ENCODE data around the gene SORCS3. TPM values are rescaled to one million over a fixed set of nuclear protein-coding genes. Genes with fewer than 3 reads are reported as not detected.

The SORCS3 gene
- polyA plus RNA-seq, 4 donors: 0.07 to 0.31 TPM; not detected in 2

DNA sequence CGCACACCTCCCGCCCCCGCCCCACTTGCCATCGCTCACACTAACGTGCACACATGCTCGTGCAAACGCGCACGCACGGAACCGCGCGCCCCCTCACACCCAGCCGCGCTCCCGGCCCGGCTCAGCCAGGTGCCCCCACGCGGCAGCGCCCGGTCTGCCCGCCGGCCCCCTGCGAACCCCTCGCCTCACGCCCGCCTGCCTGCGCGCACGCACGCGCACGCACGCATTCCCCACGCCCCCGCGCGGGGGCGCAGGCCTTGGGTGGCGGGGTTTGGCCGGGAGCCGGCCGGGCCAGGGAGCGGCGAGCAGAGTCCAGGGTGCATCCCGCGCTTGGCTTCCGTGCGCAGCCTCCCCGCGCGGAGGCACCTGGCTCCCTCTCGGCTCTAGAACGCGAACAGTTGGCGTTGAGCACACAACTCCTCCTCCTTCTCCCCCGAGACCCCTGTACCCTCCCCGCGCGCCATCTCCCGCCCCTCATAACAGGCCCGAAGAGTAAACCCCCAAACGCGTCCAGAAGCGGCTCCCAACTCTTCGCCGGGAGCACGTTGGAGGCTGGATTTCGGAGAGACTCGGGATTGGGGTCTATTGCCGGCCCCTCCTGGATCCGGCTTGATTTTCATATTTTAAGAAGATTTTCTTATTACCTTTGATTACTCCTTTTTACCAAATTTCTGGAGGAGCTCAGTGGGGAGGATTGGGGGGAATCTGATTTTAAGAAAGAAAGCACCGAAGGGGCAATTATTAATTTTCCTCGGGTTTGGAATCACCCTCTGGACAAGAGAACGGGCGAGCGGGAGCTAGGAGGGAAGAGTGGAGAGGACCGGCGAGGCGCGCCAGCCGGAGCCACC lies 527 bp upstream of the SORCS3 start:
- no peak for FAIRE-seq
- peak in 1 of 2 donors; percentile 19 for DNase-seq
- H3K4me3 ChIP-seq (ENCODE audit: low read depth in 1 of 3, low read length in 3 of 3): peak overlapping the region in 2 of 3 donors; percentile 9 to 18

DNA sequence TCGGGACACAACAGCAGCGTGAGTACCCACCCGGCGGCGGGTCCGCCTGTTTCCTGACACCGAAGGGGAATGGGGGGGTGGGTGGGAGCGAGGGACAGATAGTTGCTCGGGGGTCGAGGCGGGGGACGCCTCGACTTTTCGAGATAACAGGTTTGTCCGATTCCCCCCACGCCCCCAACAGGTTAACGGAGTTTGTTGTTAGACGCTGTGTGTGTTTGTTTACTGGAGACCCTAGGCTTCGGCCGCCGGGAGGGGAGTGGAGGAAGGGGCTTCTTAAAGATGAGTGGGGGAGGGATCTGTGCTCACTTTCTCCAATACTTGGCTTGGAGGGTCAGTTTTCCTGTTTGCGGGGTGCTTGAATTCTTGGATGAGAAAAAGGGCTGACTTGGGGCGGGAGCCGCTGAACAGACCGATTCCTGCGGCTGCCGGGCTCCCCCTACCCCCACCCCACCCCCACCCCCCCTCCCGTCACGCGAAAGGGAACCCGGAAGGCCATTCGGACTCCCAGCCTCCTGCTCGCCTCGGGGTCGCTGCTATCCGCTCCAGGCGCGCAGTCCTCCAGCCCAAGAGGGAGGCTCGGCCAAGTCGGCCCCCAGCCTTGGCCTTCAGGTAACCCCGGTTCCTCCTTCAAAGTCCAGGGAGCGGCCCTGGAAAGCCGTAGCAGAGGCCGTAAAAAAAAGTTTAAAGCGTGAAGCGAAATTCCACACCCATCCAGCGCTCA lies 1.0 kb downstream of the SORCS3 start:
- FAIRE-seq (no peak), DNase-seq (no peak)
- 2 to 7% (median 4%) methylated on average over 30 to 47 of the region's 47 CpGs for WGBS, 3 donors
- Histone ChIP-seq H3K27me3 (ENCODE audit: control insufficient read depth in 3 of 3, insufficient read depth in 3 of 3, low read length in 3 of 3) (peaks cover 23 to 63% (median 35%) of the 10 kb centered on the region in 3 donors), H3K4me3 (ENCODE audit: low read depth in 1 of 3, low read length in 3 of 3) (peak overlapping the region in 1 of 3 donors; percentile 27), H3K36me3 (ENCODE audit: control insufficient read depth in 3 of 3, insufficient read depth in 2 of 3, low read depth in 1 of 3, low read length in 3 of 3) (no peaks in the 10 kb centered on the region), H3K27ac (ENCODE audit: low read depth in 1 of 3, low read length in 2 of 3) (no peak overlapping the region), H3K9me3 (ENCODE audit: control insufficient read depth in 2 of 2, insufficient read depth in 1 of 2, low read depth in 1 of 2, low read length in 1 of 2) (no peaks in the 10 kb centered on the region), H3K4me1 (ENCODE audit: control insufficient read depth in 3 of 3, insufficient read depth in 2 of 3, low read depth in 1 of 3, low read length in 2 of 3) (peaks cover 0 to 6% (median 0%) of the 10 kb centered on the region in 3 donors)

More for the DNA sequence above, 527 bp upstream of the SORCS3 start:
- no peaks in the 10 kb centered on the region for H3K36me3 ChIP-seq (ENCODE audit: control insufficient read depth in 3 of 3, insufficient read depth in 2 of 3, low read depth in 1 of 3, low read length in 3 of 3)
- H3K9me3 ChIP-seq (ENCODE audit: control insufficient read depth in 2 of 2, insufficient read depth in 1 of 2, low read depth in 1 of 2, low read length in 1 of 2): no peaks in the 10 kb centered on the region
- WGBS, 3 donors: 2 to 9% (median 7%) methylated on average over 74 to 82 of the region's 82 CpGs
- H3K4me1 ChIP-seq (ENCODE audit: control insufficient read depth in 3 of 3, insufficient read depth in 2 of 3, low read depth in 1 of 3, low read length in 2 of 3): peaks cover 0 to 6% (median 0%) of the 10 kb centered on the region in 3 donors
- H3K27me3 ChIP-seq (ENCODE audit: control insufficient read depth in 3 of 3, insufficient read depth in 3 of 3, low read length in 3 of 3): peaks cover 23 to 59% (median 37%) of the 10 kb centered on the region in 3 donors
- no peak overlapping the region for H3K27ac ChIP-seq (ENCODE audit: low read depth in 1 of 3, low read length in 2 of 3)

DNA sequence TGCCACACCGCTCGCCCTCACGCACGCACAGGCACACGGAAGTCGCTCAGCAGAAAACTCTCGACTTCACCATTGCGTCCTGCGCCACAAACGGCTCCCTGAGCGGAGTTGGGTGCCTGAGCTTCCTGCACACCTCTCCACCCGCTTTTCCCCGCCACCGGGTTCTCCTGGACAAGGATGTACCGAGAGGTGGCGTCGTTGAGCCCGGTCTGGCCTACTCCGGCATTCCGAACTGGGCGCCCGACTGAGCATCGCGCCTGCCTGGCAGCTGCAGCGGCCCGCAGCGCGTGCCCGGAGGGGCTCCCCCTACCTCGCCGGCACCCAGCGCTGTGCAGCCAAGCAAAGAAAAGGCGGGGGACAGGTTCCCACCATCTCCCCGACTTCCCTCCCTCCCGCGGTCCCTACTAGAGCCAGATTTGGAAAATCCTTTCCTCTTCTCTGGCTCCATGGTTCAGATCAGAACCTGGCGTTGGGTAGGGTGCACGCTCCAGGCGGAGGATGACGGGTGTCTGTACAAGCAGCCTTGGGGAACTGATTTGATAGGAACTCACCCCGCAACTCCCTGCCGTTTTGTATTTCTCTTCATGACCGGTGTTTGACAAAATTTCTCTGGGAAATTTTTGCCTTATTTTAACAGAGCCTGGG lies 1.7 kb downstream of the SORCS3 start:
- peaks cover 0 to 6% (median 0%) of the 10 kb centered on the region in 3 donors for H3K4me1 ChIP-seq (ENCODE audit: control insufficient read depth in 3 of 3, insufficient read depth in 2 of 3, low read depth in 1 of 3, low read length in 2 of 3)
- FAIRE-seq: no peak
- 8 to 15% (median 13%) methylated on average over 43 of the region's 43 CpGs for WGBS, 3 donors
- peak; percentile 5 to 37 for DNase-seq
- H3K4me3 ChIP-seq (ENCODE audit: low read depth in 1 of 3, low read length in 3 of 3): peak overlapping the region in 1 of 3 donors; percentile 27
- no peak overlapping the region for H3K27ac ChIP-seq (ENCODE audit: low read depth in 1 of 3, low read length in 2 of 3)
- no peaks in the 10 kb centered on the region for H3K9me3 ChIP-seq (ENCODE audit: control insufficient read depth in 2 of 2, insufficient read depth in 1 of 2, low read depth in 1 of 2, low read length in 1 of 2)
- peaks cover 23 to 61% (median 35%) of the 10 kb centered on the region in 3 donors for H3K27me3 ChIP-seq (ENCODE audit: control insufficient read depth in 3 of 3, insufficient read depth in 3 of 3, low read length in 3 of 3)
- H3K36me3 ChIP-seq (ENCODE audit: control insufficient read depth in 3 of 3, insufficient read depth in 2 of 3, low read depth in 1 of 3, low read length in 3 of 3): no peaks in the 10 kb centered on the region

DNA sequence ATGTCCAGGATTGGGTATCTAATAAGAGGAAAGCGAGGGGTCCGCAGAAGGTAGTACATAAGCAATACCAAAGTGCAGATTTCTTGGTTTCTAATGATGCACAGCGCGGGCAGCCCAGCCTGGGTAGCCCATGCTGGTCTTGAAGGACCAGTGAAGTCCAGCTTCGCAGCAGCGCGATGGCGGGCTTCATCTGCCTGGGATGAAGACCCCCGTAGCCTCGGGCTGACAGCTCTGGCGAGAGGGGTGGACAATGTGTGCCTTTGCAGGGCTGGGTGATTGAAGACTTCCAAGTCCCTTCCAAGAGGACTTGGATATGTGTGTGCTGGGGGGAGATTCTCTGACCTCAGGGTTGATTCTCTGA lies 2.2 kb downstream of the SORCS3 start:
- no peaks in the 10 kb centered on the region for H3K36me3 ChIP-seq (ENCODE audit: control insufficient read depth in 3 of 3, insufficient read depth in 2 of 3, low read depth in 1 of 3, low read length in 3 of 3)
- peaks cover 23 to 56% (median 35%) of the 10 kb centered on the region in 3 donors for H3K27me3 ChIP-seq (ENCODE audit: control insufficient read depth in 3 of 3, insufficient read depth in 3 of 3, low read length in 3 of 3)
- FAIRE-seq (no peak), DNase-seq (no peak)
- peaks cover 0 to 6% (median 0%) of the 10 kb centered on the region in 3 donors for H3K4me1 ChIP-seq (ENCODE audit: control insufficient read depth in 3 of 3, insufficient read depth in 2 of 3, low read depth in 1 of 3, low read length in 2 of 3)
- H3K27ac ChIP-seq (ENCODE audit: low read depth in 1 of 3, low read length in 2 of 3): no peak overlapping the region
- no peaks in the 10 kb centered on the region for H3K9me3 ChIP-seq (ENCODE audit: control insufficient read depth in 2 of 2, insufficient read depth in 1 of 2, low read depth in 1 of 2, low read length in 1 of 2)
- H3K4me3 ChIP-seq (ENCODE audit: low read depth in 1 of 3, low read length in 3 of 3): no peak overlapping the region
- WGBS, 3 donors: 84 to 90% (median 87%) methylated on average over 11 of the region's 11 CpGs

DNA sequence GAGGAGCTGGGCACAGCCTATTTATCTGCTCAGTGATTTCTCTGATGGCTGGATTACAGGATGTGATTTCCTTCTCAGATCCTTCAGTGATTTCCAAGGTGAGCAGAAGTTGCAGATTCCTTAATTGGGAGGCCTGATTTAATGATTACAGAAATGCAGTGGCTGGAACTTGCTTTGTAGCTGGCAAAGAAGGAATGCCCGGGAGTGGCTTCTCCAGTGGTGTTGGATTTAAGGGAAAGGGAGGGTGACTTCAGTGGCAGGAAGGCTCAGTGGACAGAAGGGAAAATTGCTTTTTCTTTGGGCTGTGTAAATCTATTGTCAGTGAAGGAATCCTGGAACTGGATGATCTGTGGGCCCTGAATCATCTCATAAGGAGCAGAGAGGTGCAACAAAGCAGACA lies 5.1 kb downstream of the SORCS3 start:
- no peak overlapping the region for H3K27ac ChIP-seq (ENCODE audit: low read depth in 1 of 3, low read length in 2 of 3)
- H3K9me3 ChIP-seq (ENCODE audit: control insufficient read depth in 2 of 2, insufficient read depth in 1 of 2, low read depth in 1 of 2, low read length in 1 of 2): no peaks in the 10 kb centered on the region
- H3K36me3 ChIP-seq (ENCODE audit: control insufficient read depth in 3 of 3, insufficient read depth in 2 of 3, low read depth in 1 of 3, low read length in 3 of 3): no peaks in the 10 kb centered on the region
- H3K4me3 ChIP-seq (ENCODE audit: low read depth in 1 of 3, low read length in 3 of 3): no peak overlapping the region
- 50 to 79% (median 70%) methylated on average over 1 of the region's 1 CpG for WGBS, 3 donors
- H3K4me1 ChIP-seq (ENCODE audit: control insufficient read depth in 3 of 3, insufficient read depth in 2 of 3, low read depth in 1 of 3, low read length in 2 of 3): no peaks in the 10 kb centered on the region
- H3K27me3 ChIP-seq (ENCODE audit: control insufficient read depth in 3 of 3, insufficient read depth in 3 of 3, low read length in 3 of 3): peaks cover 7 to 32% (median 20%) of the 10 kb centered on the region in 3 donors
- FAIRE-seq (no peak), DNase-seq (no peak)

DNA sequence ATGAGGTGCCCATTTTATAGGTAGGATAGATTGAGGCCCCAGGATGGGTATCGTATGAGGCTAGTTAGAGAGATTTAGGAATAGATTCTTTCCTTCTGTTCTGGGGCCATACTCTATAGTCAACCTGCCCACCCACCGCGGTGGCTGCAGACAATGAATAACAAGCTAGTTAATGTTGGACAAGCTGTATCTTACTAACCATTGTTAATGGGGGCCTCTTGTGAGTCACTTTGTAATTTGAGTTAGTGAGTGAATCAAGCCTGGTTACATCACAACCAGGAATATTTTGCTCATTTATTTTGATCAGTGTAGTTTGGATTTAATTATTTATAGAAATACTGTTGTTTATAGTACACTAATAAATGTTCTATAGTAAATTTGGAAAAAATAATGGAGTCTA lies 7.3 kb downstream of the SORCS3 start:
- H3K36me3 ChIP-seq (ENCODE audit: control insufficient read depth in 3 of 3, insufficient read depth in 2 of 3, low read depth in 1 of 3, low read length in 3 of 3): no peaks in the 10 kb centered on the region
- no peak overlapping the region for H3K27ac ChIP-seq (ENCODE audit: low read depth in 1 of 3, low read length in 2 of 3)
- WGBS, 3 donors: 18 to 42% (median 19%) methylated on average over 3 of the region's 3 CpGs
- no peak overlapping the region for H3K4me3 ChIP-seq (ENCODE audit: low read depth in 1 of 3, low read length in 3 of 3)
- FAIRE-seq (no peak), DNase-seq (no peak)
- H3K4me1 ChIP-seq (ENCODE audit: control insufficient read depth in 3 of 3, insufficient read depth in 2 of 3, low read depth in 1 of 3, low read length in 2 of 3): no peaks in the 10 kb centered on the region
- peaks cover 0 to 13% (median 5%) of the 10 kb centered on the region in 3 donors for H3K27me3 ChIP-seq (ENCODE audit: control insufficient read depth in 3 of 3, insufficient read depth in 3 of 3, low read length in 3 of 3)
- no peaks in the 10 kb centered on the region for H3K9me3 ChIP-seq (ENCODE audit: control insufficient read depth in 2 of 2, insufficient read depth in 1 of 2, low read depth in 1 of 2, low read length in 1 of 2)

DNA sequence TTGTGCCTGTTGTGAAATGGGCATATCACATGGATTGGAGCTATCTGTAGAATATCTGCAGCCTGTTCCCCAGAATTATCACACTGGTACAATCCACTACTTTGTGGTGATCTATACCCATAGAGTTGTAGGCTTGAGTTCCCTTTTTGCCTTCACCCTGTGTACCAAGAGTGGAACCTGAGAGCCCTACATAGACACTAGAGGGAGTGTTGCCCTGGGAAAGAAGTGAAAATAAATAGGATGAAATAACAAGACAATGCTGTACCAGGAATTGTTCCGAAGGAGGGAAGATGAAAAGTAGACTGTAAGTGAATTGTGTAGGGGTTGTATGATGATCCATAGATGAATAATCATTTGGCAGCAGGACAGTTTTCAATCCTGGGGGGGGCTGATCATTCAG lies 9.0 kb downstream of the SORCS3 start:
- H3K4me3 ChIP-seq (ENCODE audit: low read depth in 1 of 3, low read length in 3 of 3): no peak overlapping the region
- H3K36me3 ChIP-seq (ENCODE audit: control insufficient read depth in 3 of 3, insufficient read depth in 2 of 3, low read depth in 1 of 3, low read length in 3 of 3): no peaks in the 10 kb centered on the region
- H3K27me3 ChIP-seq (ENCODE audit: control insufficient read depth in 3 of 3, insufficient read depth in 3 of 3, low read length in 3 of 3): peaks cover 0 to 6% (median 0%) of the 10 kb centered on the region in 3 donors
- H3K9me3 ChIP-seq (ENCODE audit: control insufficient read depth in 2 of 2, insufficient read depth in 1 of 2, low read depth in 1 of 2, low read length in 1 of 2): no peaks in the 10 kb centered on the region
- DNase-seq: no peak
- WGBS, 3 donors: 52 to 59% (median 55%) methylated on average over 1 of the region's 1 CpG
- no peak for FAIRE-seq
- H3K4me1 ChIP-seq (ENCODE audit: control insufficient read depth in 3 of 3, insufficient read depth in 2 of 3, low read depth in 1 of 3, low read length in 2 of 3): no peaks in the 10 kb centered on the region
- H3K27ac ChIP-seq (ENCODE audit: low read depth in 1 of 3, low read length in 2 of 3): no peak overlapping the region

DNA sequence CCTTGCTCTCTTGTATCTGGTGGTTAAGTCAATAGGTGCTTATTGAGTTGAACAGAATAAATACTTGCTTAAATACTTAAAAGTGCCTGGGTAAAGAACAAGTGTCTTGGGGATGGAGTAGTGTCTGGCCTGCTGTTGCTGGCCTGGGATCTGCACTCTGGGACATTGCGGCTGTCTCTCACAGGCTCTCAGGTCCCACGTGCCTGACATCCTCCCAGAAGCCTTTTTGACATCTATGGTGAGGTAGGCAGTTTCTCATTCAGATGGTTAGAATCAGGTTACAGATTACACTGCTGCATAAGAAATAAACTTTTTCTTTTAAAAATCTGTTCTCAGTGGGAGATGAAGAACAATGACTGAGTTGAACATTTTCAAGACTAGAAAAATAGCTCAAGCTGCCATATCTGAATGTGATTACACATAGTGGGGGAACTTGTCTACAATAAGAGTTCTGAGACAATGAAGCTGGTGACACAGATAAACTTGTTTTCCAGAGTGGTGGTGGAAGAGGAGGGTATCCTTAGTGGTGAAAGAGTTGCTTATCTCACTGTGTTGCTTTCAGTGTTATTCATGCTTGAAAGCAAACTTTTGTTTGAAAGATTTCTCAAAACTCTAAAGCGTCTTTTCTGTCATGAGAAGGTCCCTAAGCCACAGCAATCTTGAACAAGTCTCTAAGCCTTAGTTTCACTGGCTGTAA lies 9.7 kb downstream of the SORCS3 start:
- H3K9me3 ChIP-seq (ENCODE audit: control insufficient read depth in 2 of 2, insufficient read depth in 1 of 2, low read depth in 1 of 2, low read length in 1 of 2): no peaks in the 10 kb centered on the region
- H3K27ac ChIP-seq (ENCODE audit: low read depth in 1 of 3, low read length in 2 of 3): no peak overlapping the region
- H3K4me3 ChIP-seq (ENCODE audit: low read depth in 1 of 3, low read length in 3 of 3): no peak overlapping the region
- FAIRE-seq (no peak), DNase-seq (no peak)
- WGBS, 3 donors: 45 to 66% (median 47%) methylated on average over 3 of the region's 3 CpGs
- no peaks in the 10 kb centered on the region for H3K36me3 ChIP-seq (ENCODE audit: control insufficient read depth in 3 of 3, insufficient read depth in 2 of 3, low read depth in 1 of 3, low read length in 3 of 3)
- no peaks in the 10 kb centered on the region for H3K4me1 ChIP-seq (ENCODE audit: control insufficient read depth in 3 of 3, insufficient read depth in 2 of 3, low read depth in 1 of 3, low read length in 2 of 3)
- H3K27me3 ChIP-seq (ENCODE audit: control insufficient read depth in 3 of 3, insufficient read depth in 3 of 3, low read length in 3 of 3): peaks cover 0 to 6% (median 0%) of the 10 kb centered on the region in 3 donors

Measured in small intestine (tissue), 7 donors.